Choroid plexus epithelial cell (primary cell): ENCODE data around the gene C1QTNF8.

Experiments used
- DNase-seq: peaks from one replicate; pipeline ENCODE4 v3.0.0-alpha.2; 2010; ENCODE audit warnings: low read depth
- H3K4me3 ChIP-seq: 2 replicates; pipeline ENCODE4 v1.5.1; 2011; ENCODE audit warnings: low read depth, mild to moderate bottlenecking, control low read depth, low read length, moderate library complexity
- TF ChIP-seq, protein P1 (sequence below): conservative IDR thresholded peaks from 2 replicates; pipeline ENCODE4 v1.5.1; 2011; ENCODE audit warnings: low read depth, mild to moderate bottlenecking, control low read depth, inconsistent platforms, low read length, moderate library complexity

C1QTNF8 gene

DNA sequence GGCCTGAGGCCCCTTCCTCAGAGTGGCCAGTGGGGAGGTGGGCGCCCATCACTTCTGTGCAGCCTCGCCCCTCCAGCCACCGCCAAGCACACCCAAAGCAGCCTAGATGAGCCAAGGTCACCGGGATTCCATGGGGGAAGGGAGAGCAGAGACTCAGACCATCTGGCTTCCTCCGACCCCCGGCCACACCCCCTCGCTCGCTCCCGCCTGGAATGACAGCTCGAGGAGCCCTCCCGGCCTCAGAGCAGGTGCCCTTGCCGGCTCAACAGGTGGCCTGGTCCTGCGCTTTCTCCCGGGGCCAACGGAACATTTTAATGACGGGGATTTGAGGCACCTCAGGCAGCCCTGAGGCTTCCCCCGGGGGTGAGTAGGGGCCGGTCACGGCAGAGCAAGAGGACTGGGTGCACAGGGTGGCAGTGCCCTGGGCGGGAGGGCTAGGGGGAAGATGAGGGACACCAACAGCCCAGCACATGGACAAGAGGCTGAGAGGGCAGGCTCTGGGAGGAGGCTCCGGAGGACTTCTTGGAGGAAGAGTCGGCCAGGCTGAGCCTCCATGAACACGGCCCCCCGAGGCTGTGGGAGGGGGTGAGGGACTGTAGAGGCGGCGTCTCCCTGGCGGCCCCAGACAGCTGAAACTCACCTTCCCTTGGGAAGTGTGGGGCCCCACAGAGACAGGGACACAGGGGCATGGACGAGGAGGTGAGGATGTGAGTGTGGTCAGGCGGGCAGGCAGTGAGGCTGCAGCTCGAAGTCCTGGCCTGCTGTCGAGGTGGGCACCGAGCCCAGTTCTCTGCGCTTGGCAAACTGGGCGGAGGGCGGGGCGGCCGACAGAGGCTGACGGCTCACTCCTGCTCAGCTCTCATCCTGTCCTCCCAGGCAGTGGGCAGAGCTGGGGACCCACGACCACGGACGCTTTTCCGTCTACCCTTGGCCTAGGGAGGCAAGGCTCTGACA is 12.5 kb upstream of the C1QTNF8 start:
- no peak for DNase-seq
- TF ChIP-seq, protein P1, sequence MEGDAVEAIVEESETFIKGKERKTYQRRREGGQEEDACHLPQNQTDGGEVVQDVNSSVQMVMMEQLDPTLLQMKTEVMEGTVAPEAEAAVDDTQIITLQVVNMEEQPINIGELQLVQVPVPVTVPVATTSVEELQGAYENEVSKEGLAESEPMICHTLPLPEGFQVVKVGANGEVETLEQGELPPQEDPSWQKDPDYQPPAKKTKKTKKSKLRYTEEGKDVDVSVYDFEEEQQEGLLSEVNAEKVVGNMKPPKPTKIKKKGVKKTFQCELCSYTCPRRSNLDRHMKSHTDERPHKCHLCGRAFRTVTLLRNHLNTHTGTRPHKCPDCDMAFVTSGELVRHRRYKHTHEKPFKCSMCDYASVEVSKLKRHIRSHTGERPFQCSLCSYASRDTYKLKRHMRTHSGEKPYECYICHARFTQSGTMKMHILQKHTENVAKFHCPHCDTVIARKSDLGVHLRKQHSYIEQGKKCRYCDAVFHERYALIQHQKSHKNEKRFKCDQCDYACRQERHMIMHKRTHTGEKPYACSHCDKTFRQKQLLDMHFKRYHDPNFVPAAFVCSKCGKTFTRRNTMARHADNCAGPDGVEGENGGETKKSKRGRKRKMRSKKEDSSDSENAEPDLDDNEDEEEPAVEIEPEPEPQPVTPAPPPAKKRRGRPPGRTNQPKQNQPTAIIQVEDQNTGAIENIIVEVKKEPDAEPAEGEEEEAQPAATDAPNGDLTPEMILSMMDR = no peak
- H3K4me3 ChIP-seq = no peak overlapping the region

DNA sequence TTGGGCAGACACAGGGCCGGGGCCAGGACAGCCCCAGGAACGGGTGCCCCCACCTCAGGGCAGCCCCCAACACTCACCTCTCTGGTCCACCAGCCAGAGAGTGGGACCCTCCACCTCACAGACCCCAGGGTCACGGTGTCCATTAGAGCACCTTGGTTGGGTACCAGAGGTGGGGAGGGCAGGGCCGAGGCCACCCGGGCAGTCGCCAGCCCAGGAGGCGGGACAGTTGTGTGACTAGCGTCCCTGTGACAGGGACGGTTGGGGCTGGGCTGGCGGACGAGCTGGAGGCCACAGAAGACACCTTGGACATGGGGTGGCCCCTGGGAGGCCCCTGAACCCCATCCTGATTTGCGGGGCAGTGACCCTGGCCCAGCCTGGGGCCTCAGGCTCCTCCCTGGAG is 11.7 kb upstream of the C1QTNF8 start:
- no peak for DNase-seq
- H3K4me3 ChIP-seq = no peak overlapping the region
- TF ChIP-seq, protein P1 = no peak

DNA sequence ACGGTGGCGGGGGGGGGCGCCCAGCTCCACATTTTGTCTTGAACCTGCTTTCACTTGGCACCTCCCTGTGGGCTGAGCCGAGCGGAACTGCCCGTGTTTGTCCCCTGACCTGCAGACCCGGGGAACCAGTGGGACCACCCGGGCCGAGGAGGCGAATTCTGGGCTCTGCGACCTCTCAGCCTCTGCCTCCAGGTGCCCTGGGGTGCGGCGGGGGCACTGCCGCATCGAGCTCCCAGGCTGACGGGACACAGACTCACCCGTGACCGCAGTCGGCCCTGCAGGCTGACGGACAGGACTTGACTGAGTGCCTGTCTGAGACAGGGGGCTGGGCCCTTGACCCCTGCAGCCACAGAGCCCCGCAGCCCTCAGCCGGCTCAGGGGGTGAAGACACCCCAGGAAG is 11.1 kb upstream of the C1QTNF8 start:
- H3K4me3 ChIP-seq = no peak overlapping the region
- TF ChIP-seq, protein P1 = no peak
- no peak for DNase-seq

DNA sequence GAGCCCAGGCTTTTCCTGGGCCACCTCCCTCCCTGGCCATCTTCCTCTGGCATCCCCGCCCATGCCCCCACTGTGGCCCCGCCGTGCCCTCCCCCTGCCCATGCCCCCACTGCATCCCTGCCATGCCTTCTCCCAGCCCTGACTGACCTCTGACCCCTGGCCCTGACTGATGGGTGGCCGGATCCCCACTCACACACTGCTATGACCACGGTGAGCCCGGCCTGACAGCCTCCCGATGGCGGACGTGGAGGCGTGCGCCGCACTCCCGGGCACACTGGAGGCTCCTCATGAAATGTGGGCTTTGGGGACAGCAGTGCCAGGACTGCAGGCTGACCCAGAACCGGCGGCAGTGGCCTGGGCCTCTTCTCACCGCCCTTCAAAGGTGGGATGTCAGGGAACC is 10.6 kb upstream of the C1QTNF8 start:
- H3K4me3 ChIP-seq = no peak overlapping the region
- no peak for DNase-seq
- TF ChIP-seq, protein P1 = no peak

DNA sequence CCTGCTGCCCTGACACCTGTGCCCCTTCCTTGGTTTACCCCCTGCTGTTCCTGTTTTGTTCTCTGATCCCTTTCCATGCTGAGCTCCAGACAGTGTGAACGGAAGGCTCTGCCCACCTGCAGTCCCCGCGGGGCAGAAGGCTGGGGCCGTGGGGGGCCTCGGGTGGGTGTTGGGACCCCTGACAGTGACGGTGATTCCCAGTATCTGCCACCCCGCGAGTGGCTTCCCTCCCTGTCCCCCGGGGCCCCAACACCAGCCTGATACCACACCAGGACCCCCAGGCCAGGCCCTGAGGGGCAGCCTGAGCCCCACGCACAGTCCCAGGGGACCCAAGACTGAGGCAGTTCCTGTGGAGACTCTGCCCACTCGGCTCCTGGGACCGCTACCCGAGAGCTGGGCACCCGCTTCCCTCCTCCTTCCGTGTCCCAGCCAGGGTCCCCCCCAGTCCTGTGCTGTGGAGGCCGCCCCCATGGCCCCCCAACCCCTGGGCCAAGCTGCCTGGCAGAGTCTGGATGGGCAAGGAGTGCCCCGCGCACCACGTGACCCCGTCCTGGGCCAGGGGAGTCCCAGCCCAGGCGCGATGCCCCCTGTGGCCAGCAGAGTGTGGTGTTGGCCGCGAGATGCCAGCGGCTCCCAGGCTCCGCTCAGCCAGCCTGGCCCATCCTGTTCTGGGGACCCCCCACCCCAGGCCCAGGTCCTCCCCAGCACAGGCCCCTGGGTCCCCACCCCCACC is 10.0 kb upstream of the C1QTNF8 start:
- H3K4me3 ChIP-seq = no peak overlapping the region
- TF ChIP-seq, protein P1 = peak; percentile 85
- peak; percentile 63 for DNase-seq

DNA sequence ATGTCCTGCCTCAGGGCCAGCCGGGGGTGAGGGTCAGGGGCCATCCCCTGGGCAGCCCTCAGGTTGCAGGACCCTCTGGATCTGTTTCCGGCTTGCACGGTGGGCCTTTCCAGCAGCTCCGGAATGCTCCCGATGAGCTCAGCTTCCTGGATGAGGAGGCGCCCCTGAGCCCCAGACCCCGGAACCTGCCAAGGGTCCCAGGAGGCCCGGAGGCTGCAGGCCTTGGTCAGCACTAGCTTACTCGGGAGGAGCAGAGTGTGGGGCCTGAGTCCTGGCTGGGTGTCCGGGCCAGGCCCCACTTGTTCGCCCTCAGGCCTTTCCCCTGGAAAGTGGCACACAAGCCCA is 7.6 kb upstream of the C1QTNF8 start:
- TF ChIP-seq, protein P1 = no peak
- H3K4me3 ChIP-seq = no peak overlapping the region
- DNase-seq = no peak
